Thoracic aorta (tissue), 2 donors: ENCODE measurements around the gene TBC1D8. TPM values are rescaled to one million over a fixed set of nuclear protein-coding genes. Genes with fewer than 3 reads are reported as not detected.

Experiments
- ATAC-seq: fragments of 150-250 bp; one replicate; pipeline ENCODE4 v1.8.0; 2017; ENCODE audit warnings: low read depth; ENCODE audit not compliant: insufficient number of reproducible peaks, low FRiP score
- DNase-seq: peaks from one replicate; pipeline ENCODE4 v3.0.0-alpha.2; 2020; ENCODE audit warnings: low spot score
- H3K27ac ChIP-seq, 2 donors: fragments of 200-600 bp; sonication (generic); 1 replicate in 1 of 2; 2 replicates in 1 of 2; pipeline ENCODE4 v1.5.1; 2016; ENCODE audit warnings: mild to moderate bottlenecking in 2 of 2, moderate library complexity in 2 of 2
- H3K27me3 ChIP-seq: fragments of 200-600 bp; sonication (generic); replicated peaks from 2 replicates; pipeline ENCODE4 v1.6.0; 2016; ENCODE audit warnings: mild to moderate bottlenecking; ENCODE audit not compliant: insufficient read depth
- H3K36me3 ChIP-seq: fragments of 200-600 bp; sonication (generic); one replicate; pipeline ENCODE4 v1.5.1; 2016
- H3K4me1 ChIP-seq, 2 donors: fragments of 200-600 bp; sonication (generic); 1 replicate in 1 of 2; 2 replicates in 1 of 2; pipeline versions ENCODE4 v1.5.1 to v1.6.0; 2016; ENCODE audit warnings: low read depth in 2 of 2, mild to moderate bottlenecking in 1 of 2; ENCODE audit not compliant: control insufficient read depth in 1 of 2
- H3K4me3 ChIP-seq: fragments of 200-600 bp; sonication (generic); 2 replicates; pipeline ENCODE4 v1.5.1; 2016; ENCODE audit warnings: mild to moderate bottlenecking
- H3K9me3 ChIP-seq: fragments of 200-600 bp; sonication (generic); 2 replicates; pipeline ENCODE4 v1.5.1; 2016
- total RNA-seq, 2 donors: library from RNA; depleted of rRNA; stranded (reverse); fragments of >200 nt; gene quantifications; one replicate each; pipeline versions ENCODE4 v1.1.0 to v1.2.3, GENCODE V29; 2016
- TF ChIP-seq, protein P1 (sequence below): fragments of 200-600 bp; sonication (generic); IDR thresholded peaks from one replicate; pipeline ENCODE4 v1.5.1; 2019; ENCODE audit warnings: antibody characterized with exemption

Gene TBC1D8
- total RNA-seq, 2 donors from 2014 or later = 47.4 to 62.0 TPM

DNA sequence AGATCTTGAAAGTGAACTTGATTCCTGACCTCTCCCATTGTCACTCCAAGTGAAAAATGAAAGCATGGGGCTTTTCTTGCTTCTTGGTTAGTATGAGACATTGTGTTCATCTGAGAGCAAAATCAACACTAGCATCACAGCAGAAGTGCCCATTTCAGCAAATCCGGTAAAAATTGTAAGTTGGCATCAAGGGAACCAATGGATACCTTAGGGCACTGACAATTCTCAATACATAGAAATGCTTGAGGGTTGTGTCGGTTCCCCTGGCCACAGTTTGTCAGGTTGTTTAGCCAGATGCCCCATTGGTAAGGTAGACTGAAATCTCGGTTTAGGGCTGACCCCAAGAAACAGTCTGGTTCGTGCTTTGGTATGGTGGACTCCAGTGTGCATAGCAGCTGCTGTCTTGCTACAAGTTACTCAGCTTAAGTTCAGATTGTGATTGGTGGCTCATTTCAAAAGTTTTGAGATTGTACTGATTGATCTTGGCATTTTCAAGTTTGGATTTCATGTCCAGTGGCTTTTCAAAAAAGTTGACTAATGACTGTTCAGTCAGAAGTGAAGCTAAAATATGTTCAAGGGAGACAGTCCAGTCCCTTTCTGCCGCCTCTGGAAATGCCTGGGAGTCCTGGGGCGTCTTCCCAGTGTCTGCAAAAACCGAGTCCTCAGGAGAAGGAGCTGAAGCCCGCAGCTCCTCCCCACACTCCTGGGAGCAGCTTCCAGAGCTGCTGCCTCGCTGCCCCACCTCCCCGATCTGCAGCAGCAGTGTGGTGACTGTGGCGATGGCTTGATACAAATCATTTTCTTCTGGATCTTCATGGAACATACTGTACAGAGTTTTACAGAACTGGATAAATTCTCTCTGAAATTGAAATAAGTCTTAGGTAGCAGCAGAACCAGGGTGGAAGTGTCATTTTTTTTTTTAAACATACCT, 143.5 kb downstream of the TBC1D8 start:
- Histone ChIP-seq H3K4me3 (no peak overlapping the region), H3K27me3 (no peaks in the 10 kb centered on the region), H3K9me3 (no peaks in the 10 kb centered on the region), H3K4me1 (peaks cover 4 to 17% of the 10 kb centered on the region in 2 donors), H3K36me3 (peaks cover 44% of the 10 kb centered on the region), H3K27ac (no peak overlapping the region)
- TF ChIP-seq, protein P1, sequence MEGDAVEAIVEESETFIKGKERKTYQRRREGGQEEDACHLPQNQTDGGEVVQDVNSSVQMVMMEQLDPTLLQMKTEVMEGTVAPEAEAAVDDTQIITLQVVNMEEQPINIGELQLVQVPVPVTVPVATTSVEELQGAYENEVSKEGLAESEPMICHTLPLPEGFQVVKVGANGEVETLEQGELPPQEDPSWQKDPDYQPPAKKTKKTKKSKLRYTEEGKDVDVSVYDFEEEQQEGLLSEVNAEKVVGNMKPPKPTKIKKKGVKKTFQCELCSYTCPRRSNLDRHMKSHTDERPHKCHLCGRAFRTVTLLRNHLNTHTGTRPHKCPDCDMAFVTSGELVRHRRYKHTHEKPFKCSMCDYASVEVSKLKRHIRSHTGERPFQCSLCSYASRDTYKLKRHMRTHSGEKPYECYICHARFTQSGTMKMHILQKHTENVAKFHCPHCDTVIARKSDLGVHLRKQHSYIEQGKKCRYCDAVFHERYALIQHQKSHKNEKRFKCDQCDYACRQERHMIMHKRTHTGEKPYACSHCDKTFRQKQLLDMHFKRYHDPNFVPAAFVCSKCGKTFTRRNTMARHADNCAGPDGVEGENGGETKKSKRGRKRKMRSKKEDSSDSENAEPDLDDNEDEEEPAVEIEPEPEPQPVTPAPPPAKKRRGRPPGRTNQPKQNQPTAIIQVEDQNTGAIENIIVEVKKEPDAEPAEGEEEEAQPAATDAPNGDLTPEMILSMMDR = no peak
- DNase-seq = no peak
- no peak for ATAC-seq

DNA sequence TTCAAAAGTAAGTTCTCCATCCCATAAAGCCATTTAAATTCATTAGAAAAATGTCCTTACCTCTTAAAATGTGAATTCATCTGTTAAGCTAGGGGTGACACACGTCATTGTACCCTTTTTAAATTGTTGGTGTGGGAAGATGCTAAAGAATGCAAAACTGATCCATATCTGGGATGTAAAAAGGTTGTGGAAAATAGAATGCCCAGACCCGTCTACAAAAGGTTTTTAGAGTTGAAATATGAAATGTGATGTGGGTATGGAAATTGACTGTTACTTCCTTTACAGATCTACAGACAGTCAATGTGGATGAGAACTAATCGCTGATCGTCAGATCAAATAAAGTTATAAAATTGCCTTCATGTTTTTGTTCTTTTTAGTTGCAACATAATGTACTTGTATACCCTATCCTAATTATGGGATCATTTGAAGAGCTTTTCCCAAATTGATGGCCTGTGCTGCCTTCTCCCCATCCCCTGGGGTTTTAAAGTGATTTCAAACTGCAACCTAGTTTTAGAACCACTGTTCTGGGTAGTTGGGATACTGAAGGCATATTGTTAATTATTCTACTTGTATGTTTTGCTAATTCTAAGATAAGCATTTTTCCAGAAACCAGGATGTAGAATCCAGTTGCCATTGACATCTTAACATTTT, 145.0 kb downstream of the TBC1D8 start:
- TF ChIP-seq, protein P1 = no peak
- H3K27ac ChIP-seq = no peak overlapping the region
- no peak for ATAC-seq
- H3K4me1 ChIP-seq = peaks cover 4 to 22% of the 10 kb centered on the region in 2 donors
- DNase-seq = no peak
- no peaks in the 10 kb centered on the region for H3K27me3 ChIP-seq
- peaks cover 44% of the 10 kb centered on the region for H3K36me3 ChIP-seq
- no peaks in the 10 kb centered on the region for H3K9me3 ChIP-seq
- H3K4me3 ChIP-seq = no peak overlapping the region

DNA sequence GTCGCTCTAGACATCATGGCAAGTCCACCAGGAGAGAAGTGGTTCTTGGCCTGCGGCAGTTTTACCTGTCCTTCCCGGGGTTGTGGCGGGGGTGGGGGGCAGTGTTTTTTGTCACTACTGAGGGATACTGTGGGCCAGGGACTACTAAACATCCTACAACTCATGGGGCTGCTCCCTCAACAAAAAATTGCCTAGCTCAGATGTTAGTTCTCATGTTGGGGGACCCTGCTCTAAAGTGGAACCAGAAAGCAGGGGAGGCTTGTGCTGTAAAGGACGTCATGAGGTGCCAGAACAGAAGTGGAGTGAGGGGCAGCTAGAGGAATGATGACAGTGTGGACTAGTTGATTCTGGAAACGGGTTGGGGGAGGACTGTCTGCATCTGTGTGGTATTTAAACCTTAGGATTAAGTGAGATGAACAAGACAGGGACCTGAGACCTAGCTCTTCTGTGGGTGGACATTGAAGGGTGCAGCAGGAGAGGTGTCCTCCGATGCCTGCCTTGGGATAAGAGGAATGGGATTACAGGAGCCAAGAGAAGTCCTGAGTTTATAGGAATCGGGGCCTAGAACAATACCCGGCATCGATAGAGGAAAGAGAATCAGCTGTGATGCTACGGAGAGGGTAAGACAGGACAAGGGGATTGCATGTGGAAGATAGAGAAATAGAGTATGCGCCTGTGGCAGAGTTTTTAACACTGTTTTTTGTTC, 146.4 kb downstream of the TBC1D8 start:
- no peaks in the 10 kb centered on the region for H3K9me3 ChIP-seq
- no peaks in the 10 kb centered on the region for H3K27me3 ChIP-seq
- no peak overlapping the region for H3K4me3 ChIP-seq
- peaks cover 4 to 22% of the 10 kb centered on the region in 2 donors for H3K4me1 ChIP-seq
- peaks cover 39% of the 10 kb centered on the region for H3K36me3 ChIP-seq
- DNase-seq = no peak
- H3K27ac ChIP-seq = no peak overlapping the region
- TF ChIP-seq, protein P1 = no peak
- no peak for ATAC-seq

DNA sequence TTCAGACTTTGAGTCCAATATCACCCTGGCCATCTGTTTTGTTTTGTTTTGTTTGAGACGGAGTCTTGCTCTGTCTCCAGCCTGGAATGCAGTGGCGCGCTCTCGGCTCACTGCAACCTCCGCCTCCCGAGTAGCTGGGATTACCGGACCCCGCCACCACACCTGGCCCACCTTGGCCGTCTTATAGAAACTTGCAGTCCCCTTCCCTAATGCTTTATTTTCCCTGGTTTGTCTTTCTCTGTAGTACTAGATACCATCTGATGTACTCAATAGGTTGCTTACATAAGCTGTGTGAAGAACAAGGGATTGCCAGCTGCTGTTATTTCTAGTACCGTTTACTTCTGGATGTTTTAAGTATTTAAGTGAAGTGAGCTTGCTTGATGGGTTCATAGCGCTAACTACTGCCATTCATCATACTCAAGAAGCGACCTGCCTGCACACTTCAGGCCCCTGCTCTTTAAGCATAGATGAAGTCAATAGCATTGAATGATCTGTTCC, 147.9 kb downstream of the TBC1D8 start:
- H3K36me3 ChIP-seq = peaks cover 39% of the 10 kb centered on the region
- no peaks in the 10 kb centered on the region for H3K9me3 ChIP-seq
- ATAC-seq (no peak), DNase-seq (no peak)
- peak overlapping the region; percentile 96 for H3K4me3 ChIP-seq
- peak overlapping the region; percentile 80 to 88 for H3K27ac ChIP-seq
- H3K4me1 ChIP-seq = peaks cover 4 to 22% of the 10 kb centered on the region in 2 donors
- no peaks in the 10 kb centered on the region for H3K27me3 ChIP-seq
- TF ChIP-seq, protein P1 = no peak
